SU-DHL-6 (cell line): ENCODE measurements around the gene MIDN.

Source experiments
- CTCF ChIP-seq: fragments of 200-600 bp; sonication (generic); IDR thresholded peaks from one replicate; pipeline ENCODE4 v1.5.1; 2017; ENCODE audit warnings: antibody characterized with exemption, mild to moderate bottlenecking, low read length, moderate library complexity; ENCODE audit not compliant: insufficient read depth, poor library complexity, severe bottlenecking
- EZH2phosphoT487 ChIP-seq: fragments of 200-600 bp; sonication (generic), shearing (Covaris generic); conservative IDR thresholded peaks from 2 replicates; pipeline ENCODE4 v1.6.1; 2018; ENCODE audit warnings: mild to moderate bottlenecking, antibody characterized with exemption, low read length, moderate library complexity, mixed read lengths

GRCh38 chr19:1220477-1220930 lies 27.9 kb upstream of the MIDN start:
- TF ChIP-seq CTCF (peak; percentile 45), EZH2phosphoT487 (no peak)
